ENCODE data around the gene STAT6. TPM values are rescaled to one million over a fixed set of nuclear protein-coding genes. Genes with fewer than 3 reads are reported as not detected.

STAT6 gene
- total and polyA plus RNA-seq, 10 of the 15 experiments (the other 5 are each of a cell fraction or from before 2014, with no cell fraction given) = 14.2 to 176 (median 89.6) TPM

DNA sequence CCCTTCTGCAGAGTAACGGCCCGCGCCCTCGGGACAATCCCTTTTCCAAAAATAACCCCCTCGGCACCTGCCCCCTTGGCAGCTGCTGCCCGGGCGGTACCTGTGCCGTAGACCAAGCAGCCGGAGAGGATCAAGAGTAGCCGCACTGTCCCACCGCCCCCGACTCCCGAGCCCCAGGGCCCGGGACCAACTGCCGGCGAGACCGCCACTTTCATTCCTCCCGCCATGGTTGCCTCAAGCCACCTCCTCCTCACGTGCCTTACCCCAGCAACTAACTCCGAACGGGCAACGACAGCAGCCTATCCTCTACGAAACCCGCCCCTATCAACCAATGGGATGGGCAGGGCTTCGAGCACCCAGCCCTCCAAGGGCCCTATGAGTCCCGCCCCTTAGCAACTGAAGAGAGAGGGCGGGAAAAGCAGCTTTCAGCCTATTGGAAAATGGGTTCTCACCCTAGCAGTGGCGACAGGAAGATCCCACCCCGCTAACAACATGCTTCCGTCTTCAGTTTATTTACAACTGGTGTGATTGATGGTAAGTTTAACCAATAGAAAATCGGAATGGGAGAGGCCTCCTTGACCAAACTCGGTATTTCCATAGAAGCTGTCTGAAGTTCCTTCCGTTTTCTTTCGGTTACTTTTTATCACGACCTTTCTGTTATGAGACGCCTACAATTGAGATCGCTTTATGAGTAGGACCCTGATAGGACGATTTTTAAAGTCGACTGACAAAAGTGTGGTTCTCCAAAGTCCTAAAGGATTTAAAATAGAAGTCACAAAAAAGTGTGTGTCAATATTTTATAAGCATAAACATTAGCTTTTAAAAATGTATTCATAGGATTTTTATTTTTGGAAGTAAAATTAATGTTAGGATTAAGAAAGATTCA is 32.4 kb downstream of the STAT6 start, which contains the start of gene NEMP1 (continued):
- TF ChIP-seq, protein P1, sequence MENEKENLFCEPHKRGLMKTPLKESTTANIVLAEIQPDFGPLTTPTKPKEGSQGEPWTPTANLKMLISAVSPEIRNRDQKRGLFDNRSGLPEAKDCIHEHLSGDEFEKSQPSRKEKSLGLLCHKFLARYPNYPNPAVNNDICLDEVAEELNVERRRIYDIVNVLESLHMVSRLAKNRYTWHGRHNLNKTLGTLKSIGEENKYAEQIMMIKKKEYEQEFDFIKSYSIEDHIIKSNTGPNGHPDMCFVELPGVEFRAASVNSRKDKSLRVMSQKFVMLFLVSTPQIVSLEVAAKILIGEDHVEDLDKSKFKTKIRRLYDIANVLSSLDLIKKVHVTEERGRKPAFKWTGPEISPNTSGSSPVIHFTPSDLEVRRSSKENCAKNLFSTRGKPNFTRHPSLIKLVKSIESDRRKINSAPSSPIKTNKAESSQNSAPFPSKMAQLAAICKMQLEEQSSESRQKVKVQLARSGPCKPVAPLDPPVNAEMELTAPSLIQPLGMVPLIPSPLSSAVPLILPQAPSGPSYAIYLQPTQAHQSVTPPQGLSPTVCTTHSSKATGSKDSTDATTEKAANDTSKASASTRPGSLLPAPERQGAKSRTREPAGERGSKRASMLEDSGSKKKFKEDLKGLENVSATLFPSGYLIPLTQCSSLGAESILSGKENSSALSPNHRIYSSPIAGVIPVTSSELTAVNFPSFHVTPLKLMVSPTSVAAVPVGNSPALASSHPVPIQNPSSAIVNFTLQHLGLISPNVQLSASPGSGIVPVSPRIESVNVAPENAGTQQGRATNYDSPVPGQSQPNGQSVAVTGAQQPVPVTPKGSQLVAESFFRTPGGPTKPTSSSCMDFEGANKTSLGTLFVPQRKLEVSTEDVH (IDR thresholded peaks at IDR 0.05; ENCODE audit: low read depth, partially characterized antibody) = peak; percentile 93
- TF ChIP-seq TCF3 (IDR thresholded peaks at IDR 0.05; ENCODE audit: borderline replicate concordance, insufficient read depth, low read depth, low read length) (0 out of 2 replicates have a peak, but pooled peaks have one; percentile 14), ZSCAN29 (IDR thresholded peaks at IDR 0.05) (no peak), ZNF207 (IDR thresholded peaks at IDR 0.05; ENCODE audit: borderline replicate concordance) (peak; percentile 43; the same call in 1 of the 2 replicates), LARP7 (IDR thresholded peaks at IDR 0.05) (no peak), TBL1XR1 (IDR thresholded peaks at IDR 0.05; ENCODE audit: low read depth, low read length) (peak; percentile 45; the same call in 1 of the 2 replicates), SMAD1 (IDR thresholded peaks at IDR 0.05; ENCODE audit: low read depth, partially characterized antibody) (peak; percentile 47), RELA (IDR thresholded peaks at IDR 0.05; ENCODE audit: borderline replicate concordance, partially characterized antibody) (peak; percentile 67), RFX5 (IDR thresholded peaks at IDR 0.05; ENCODE audit: low read depth, low read length) (peak; percentile 86), SIX5 (IDR thresholded peaks at IDR 0.05; ENCODE audit: low read depth, low read length, severe bottlenecking) (peak; percentile 5), GATAD2B (conservative IDR thresholded peaks at IDR 0.05; ENCODE audit: low read depth) (no peak), IKZF1 (conservative IDR thresholded peaks at IDR 0.05) (0 out of 2 replicates have a peak, but pooled peaks have one; percentile 39), SREBF1 (IDR thresholded peaks at IDR 0.05; ENCODE audit: low read length) (peak; percentile 35; the same call in 1 of the 2 replicates), RAD51 (IDR thresholded peaks at IDR 0.05) (peak; percentile 95), MXI1 (IDR thresholded peaks at IDR 0.05; ENCODE audit: low read depth, low read length) (peak; percentile 95), CREB1 (IDR thresholded peaks at IDR 0.05; ENCODE audit: low read depth) (peak; percentile 74), CHD2 (IDR thresholded peaks at IDR 0.05; ENCODE audit: borderline replicate concordance, low read depth, low read length) (peak; percentile 94; the same call in 1 of the 2 replicates), MYB (IDR thresholded peaks at IDR 0.05; ENCODE audit: borderline replicate concordance, low read depth, low read length) (peak; percentile 75; the same call in 1 of the 2 replicates), DPF2 (IDR thresholded peaks at IDR 0.05) (peak; percentile 76; the same call in 1 of the 2 replicates)
- TF ChIP-seq, protein P2, sequence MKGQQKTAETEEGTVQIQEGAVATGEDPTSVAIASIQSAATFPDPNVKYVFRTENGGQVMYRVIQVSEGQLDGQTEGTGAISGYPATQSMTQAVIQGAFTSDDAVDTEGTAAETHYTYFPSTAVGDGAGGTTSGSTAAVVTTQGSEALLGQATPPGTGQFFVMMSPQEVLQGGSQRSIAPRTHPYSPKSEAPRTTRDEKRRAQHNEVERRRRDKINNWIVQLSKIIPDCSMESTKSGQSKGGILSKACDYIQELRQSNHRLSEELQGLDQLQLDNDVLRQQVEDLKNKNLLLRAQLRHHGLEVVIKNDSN (IDR thresholded peaks at IDR 0.05; ENCODE audit: borderline replicate concordance, extremely low read length, insufficient read depth, low read depth, low read length) = peak; percentile 91
- TF ChIP-seq, protein P3, sequence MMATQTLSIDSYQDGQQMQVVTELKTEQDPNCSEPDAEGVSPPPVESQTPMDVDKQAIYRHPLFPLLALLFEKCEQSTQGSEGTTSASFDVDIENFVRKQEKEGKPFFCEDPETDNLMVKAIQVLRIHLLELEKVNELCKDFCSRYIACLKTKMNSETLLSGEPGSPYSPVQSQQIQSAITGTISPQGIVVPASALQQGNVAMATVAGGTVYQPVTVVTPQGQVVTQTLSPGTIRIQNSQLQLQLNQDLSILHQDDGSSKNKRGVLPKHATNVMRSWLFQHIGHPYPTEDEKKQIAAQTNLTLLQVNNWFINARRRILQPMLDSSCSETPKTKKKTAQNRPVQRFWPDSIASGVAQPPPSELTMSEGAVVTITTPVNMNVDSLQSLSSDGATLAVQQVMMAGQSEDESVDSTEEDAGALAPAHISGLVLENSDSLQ (IDR thresholded peaks at IDR 0.05) = peak; percentile 99
- TF ChIP-seq, protein P4, sequence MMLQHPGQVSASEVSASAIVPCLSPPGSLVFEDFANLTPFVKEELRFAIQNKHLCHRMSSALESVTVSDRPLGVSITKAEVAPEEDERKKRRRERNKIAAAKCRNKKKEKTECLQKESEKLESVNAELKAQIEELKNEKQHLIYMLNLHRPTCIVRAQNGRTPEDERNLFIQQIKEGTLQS (IDR thresholded peaks at IDR 0.05; ENCODE audit: borderline replicate concordance, extremely low read depth, low read depth, low read length) = peak; percentile 64; the same call in 1 of the 2 replicates
- TF ChIP-seq, protein P5, sequence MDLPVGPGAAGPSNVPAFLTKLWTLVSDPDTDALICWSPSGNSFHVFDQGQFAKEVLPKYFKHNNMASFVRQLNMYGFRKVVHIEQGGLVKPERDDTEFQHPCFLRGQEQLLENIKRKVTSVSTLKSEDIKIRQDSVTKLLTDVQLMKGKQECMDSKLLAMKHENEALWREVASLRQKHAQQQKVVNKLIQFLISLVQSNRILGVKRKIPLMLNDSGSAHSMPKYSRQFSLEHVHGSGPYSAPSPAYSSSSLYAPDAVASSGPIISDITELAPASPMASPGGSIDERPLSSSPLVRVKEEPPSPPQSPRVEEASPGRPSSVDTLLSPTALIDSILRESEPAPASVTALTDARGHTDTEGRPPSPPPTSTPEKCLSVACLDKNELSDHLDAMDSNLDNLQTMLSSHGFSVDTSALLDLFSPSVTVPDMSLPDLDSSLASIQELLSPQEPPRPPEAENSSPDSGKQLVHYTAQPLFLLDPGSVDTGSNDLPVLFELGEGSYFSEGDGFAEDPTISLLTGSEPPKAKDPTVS (IDR thresholded peaks at IDR 0.05; ENCODE audit: low read depth, low read length) = 0 out of 2 replicates have a peak, but pooled peaks have one; percentile 50
